Endothelial cell of umbilical vein (primary cell): ENCODE measurements around the gene PRKAG2. TPM values are rescaled to one million over a fixed set of nuclear protein-coding genes. Genes with fewer than 3 reads are reported as not detected.

Source experiments
- BruUV-seq: library from RNA; stranded (reverse); fragments of 400-500 nt; replicated peaks from 2 replicates; lab custom pipeline; 2021; lab: Mats Ljungman, UMichigan
- CTCF ChIA-PET: fragments of 300-600, 350-600 bp; sonication (Branson Sonifier 250); formaldehyde crosslinking; loops from one replicate; lab custom pipeline; 2021; ENCODE audit warnings: antibody characterized with exemption, inconsistent platforms; lab: Charles Lee
- POLR2A ChIA-PET: fragments of 300-600, 350-600 bp; sonication (Branson Sonifier 250); formaldehyde crosslinking; loops from one replicate; lab custom pipeline; 2021; ENCODE audit warnings: antibody characterized with exemption, inconsistent platforms; lab: Charles Lee
- DNase-seq: peaks from one replicate; pipeline ENCODE4 v3.0.0-alpha.2; 2011; ENCODE audit warnings: low read depth, low spot score
- FAIRE-seq: peaks from 2 replicates; lab custom pipeline; 2011; peaks lifted over from hg19 to GRCh38; lab: Jason Lieb, UNC
- H2AFZ ChIP-seq: 2 replicates; pipeline ENCODE4 v1.6.0; 2012; ENCODE audit warnings: low read depth, low read length, control low read depth, inconsistent platforms
- H3K27ac ChIP-seq: 2 replicates; pipeline ENCODE4 v1.5.1; 2011; ENCODE audit warnings: low read depth, mild to moderate bottlenecking, control low read depth, low read length, moderate library complexity; ENCODE audit not compliant: insufficient read depth
- H3K27me3 ChIP-seq, 2 experiments: 2 replicates each; pipeline versions ENCODE4 v1.6.0 to v1.6.1; 2011; ENCODE audit warnings: low read length in 2 of 2, mixed read lengths in 1 of 2; ENCODE audit not compliant: control insufficient read depth in 2 of 2, insufficient read depth in 2 of 2
- H3K36me3 ChIP-seq, 2 experiments: 2 replicates in 1 of 2; 3 replicates in 1 of 2; pipeline ENCODE4 v1.5.1; 2011; ENCODE audit warnings: low read length in 2 of 2, mild to moderate bottlenecking in 1 of 2, moderate library complexity in 1 of 2; ENCODE audit not compliant: control insufficient read depth in 2 of 2, insufficient read depth in 2 of 2; ENCODE audit errors: extremely low read depth in 1 of 2
- H3K4me1 ChIP-seq: 3 replicates; pipeline ENCODE4 v1.5.1; 2011; ENCODE audit warnings: mild to moderate bottlenecking, low read length; ENCODE audit not compliant: control insufficient read depth, insufficient read depth; ENCODE audit errors: extremely low read depth
- H3K4me2 ChIP-seq: 2 replicates; pipeline ENCODE4 v1.6.1; 2011; ENCODE audit warnings: low read length, control low read depth, mixed read lengths; ENCODE audit not compliant: insufficient read depth
- H3K4me3 ChIP-seq, 3 experiments: fragments of 200-600 bp in 1 of 3; sonication (generic), shearing (Covaris generic) in 1 of 3; replicated peaks in 1 of 3; 2 replicates each; pipeline ENCODE4 v1.5.1; 2011 to 2016; ENCODE audit warnings: control low read depth in 3 of 3, low read length in 3 of 3, mild to moderate bottlenecking in 2 of 3, inconsistent platforms in 1 of 3, low read depth in 1 of 3, moderate library complexity in 1 of 3; ENCODE audit not compliant: insufficient read depth in 1 of 3
- H3K79me2 ChIP-seq: 2 replicates; pipeline ENCODE4 v1.6.0; 2012; ENCODE audit warnings: low read length, inconsistent platforms; ENCODE audit not compliant: control insufficient read depth, insufficient read depth
- H3K9ac ChIP-seq: replicated peaks from 2 replicates; pipeline ENCODE3; 2011; ENCODE audit warnings: low read length, control low read depth; ENCODE audit not compliant: insufficient read depth; ENCODE audit errors: extremely low read depth
- H3K9me1 ChIP-seq: replicated peaks from 3 replicates; pipeline ENCODE4 v1.6.0; 2011; ENCODE audit warnings: mild to moderate bottlenecking, low read length; ENCODE audit not compliant: control insufficient read depth, insufficient read depth; ENCODE audit errors: extremely low read depth
- H3K9me3 ChIP-seq: replicated peaks from 2 replicates; pipeline ENCODE4 v1.5.1; 2012; ENCODE audit warnings: low read length, inconsistent platforms; ENCODE audit not compliant: control insufficient read depth, insufficient read depth
- H4K20me1 ChIP-seq: replicated peaks from 2 replicates; pipeline ENCODE3; 2011; ENCODE audit warnings: mild to moderate bottlenecking, low read length; ENCODE audit not compliant: control insufficient read depth, insufficient read depth; ENCODE audit errors: extremely low read depth
- CTCF ChIP-seq, 2 donors: IDR thresholded peaks; 1 replicate in 1 of 2; 2 replicates in 1 of 2; pipeline ENCODE4 v1.5.1; 2011; ENCODE audit warnings: low read length in 2 of 2, mild to moderate bottlenecking in 2 of 2, moderate library complexity in 2 of 2, control low read depth in 1 of 2, inconsistent platforms in 1 of 2, low read depth in 1 of 2; ENCODE audit not compliant: insufficient read depth in 1 of 2; ENCODE audit errors: extremely low read depth in 1 of 2
- EZH2 ChIP-seq: IDR thresholded peaks from 2 replicates; pipeline ENCODE4 v1.6.1; 2012; ENCODE audit warnings: borderline replicate concordance, low read depth, mild to moderate bottlenecking, moderate library complexity, low read length, inconsistent platforms; ENCODE audit not compliant: severe bottlenecking
- FOS ChIP-seq: IDR thresholded peaks from 2 replicates; pipeline ENCODE4 v1.6.1; 2011; ENCODE audit warnings: mild to moderate bottlenecking, low read length, moderate library complexity, borderline replicate concordance; ENCODE audit not compliant: insufficient read depth
- JUN ChIP-seq: IDR thresholded peaks from 2 replicates; pipeline ENCODE4 v1.6.1; 2011; ENCODE audit warnings: borderline replicate concordance, low read depth; ENCODE audit not compliant: insufficient read length, insufficient read depth
- MAX ChIP-seq: IDR thresholded peaks from 2 replicates; pipeline ENCODE4 v1.6.1; 2011; ENCODE audit not compliant: insufficient read depth, insufficient read length
- MYC ChIP-seq: IDR thresholded peaks from one replicate; pipeline ENCODE4 v1.6.1; 2011; ENCODE audit warnings: mild to moderate bottlenecking, low read depth, low read length
- POLR2A ChIP-seq: IDR thresholded peaks from 2 replicates; pipeline ENCODE4 v1.6.1; 2012; ENCODE audit warnings: low read depth, mild to moderate bottlenecking, control low read depth, low read length
- POLR2AphosphoS5 ChIP-seq: IDR thresholded peaks from 2 replicates; pipeline ENCODE4 v1.6.1; 2012; ENCODE audit warnings: low read depth, mild to moderate bottlenecking, control low read depth, low read length, moderate library complexity; ENCODE audit not compliant: insufficient read depth
- dilution Hi-C: fragments of 300-500 bp; cut with MboI; formaldehyde crosslinking; loops from one replicate; pipeline ENCODE4 v1.15.0; 2019; ENCODE audit warnings: low sequenced_read_pairs; ENCODE audit not compliant: extremely low pct_ligation_motif_present
- intact Hi-C: fragments of 100-400 bp; cut with micrococcal nuclease; formaldehyde crosslinking; loops from one replicate; pipeline ENCODE4 v1.10.0; 2022
- polyA plus RNA-seq, 4 experiments: library from polyadenylated mRNA; depleted of rRNA in 3 of 4; stranded (reverse) in 3 of 4; unstranded in 1 of 4; fragments of >200 nt; gene quantifications; 2 replicates each; pipeline versions ENCODE4 v1.2.1 to v1.2.3, GENCODE V29; 2011 to 2012; ENCODE audit warnings: missing spikeins in 1 of 4
- total RNA-seq: library from RNA; stranded (reverse); gene quantifications from 2 replicates; pipeline ENCODE4 v1.2.3, GENCODE V29; 2021

The PRKAG2 gene
- total and polyA plus RNA-seq, 2 donors (not counting 3 experiments of a cell fraction or from before 2014, with no cell fraction given), result 19.3 to 51.5 TPM

GRCh38 chr7:151520419-151521261 is 356.3 kb downstream of the PRKAG2 start:
- Histone ChIP-seq H3K4me3 (peak overlapping the region; percentile 3 to 50 (median 46)), H3K9me1 (no peaks in the 10 kb centered on the region), H3K4me2 (peak overlapping the region; percentile 63), H3K36me3 (no peaks in the 10 kb centered on the region), H3K9me3 (no peaks in the 10 kb centered on the region), H3K4me1 (peaks cover 15% of the 10 kb centered on the region), H2AFZ (peak overlapping the region; percentile 83), H3K27me3 (peaks cover 0 to 2% of the 10 kb centered on the region in 2 experiments), H3K9ac (peak overlapping the region; percentile 73), H3K79me2 (peaks cover 35% of the 10 kb centered on the region), H4K20me1 (peaks cover 3% of the 10 kb centered on the region), H3K27ac (peak overlapping the region; percentile 84)
- ChIA-PET POLR2A (interaction anchor here (0.6 to 1.0 kb wide), 2 partner anchors 36 to 152 kb away, joined by 3 read pairs; no protein-coding TSS in a partner anchor), CTCF (interaction anchor here (1.0 to 1.9 kb wide), 9 partner anchors 11 to 239 kb away, joined by 3 to 8 read pairs (median 3); no protein-coding TSS in a partner anchor)
- FAIRE-seq (peak; percentile 66), DNase-seq (no peak)
- intact Hi-C loops, result loop anchor here (1.0 to 2.0 kb wide), 4 partner anchors 72 to 234 kb away; no protein-coding TSS in a partner anchor
- dilution Hi-C loops, result no loop called here
- TF ChIP-seq MAX (no peak), EZH2 (no peak), FOS (no peak), POLR2A (no peak), MYC (no peak), JUN (no peak), POLR2AphosphoS5 (peak; percentile 5), CTCF (IDR thresholded peaks at IDR 0.05; ENCODE audit: extremely low read depth in 1 of 2, insufficient read depth in 1 of 2, low read depth in 1 of 2, low read length in 2 of 2) (no peak)
- no TSS peak for BruUV-seq
